Esophagus muscularis mucosa (tissue), 4 donors: ENCODE data around the gene DOCK1.

ENCODE experiments used
- CTCF ChIP-seq, 3 experiments: fragments of 200-600 bp in 2 of 3; fragments of 450-650 bp in 1 of 3; sonication (generic) in 2 of 3; IDR thresholded peaks; one replicate each; pipeline ENCODE4 v1.5.1; 2017 to 2019; ENCODE audit warnings: antibody characterized with exemption in 3 of 3, mild to moderate bottlenecking in 2 of 3, moderate library complexity in 1 of 3
- EP300 ChIP-seq: sonication (generic); formaldehyde crosslinking; IDR thresholded peaks from one replicate; pipeline ENCODE4 v1.6.1; 2017; ENCODE audit warnings: antibody characterized with exemption
- POLR2A ChIP-seq: fragments of 450-650 bp; IDR thresholded peaks from one replicate; pipeline ENCODE4 v1.6.1; 2017; ENCODE audit warnings: antibody characterized with exemption, moderate library complexity, mild to moderate bottlenecking, low read depth
- POLR2AphosphoS5 ChIP-seq, 2 donors: sonication (generic); formaldehyde crosslinking; IDR thresholded peaks; one replicate each; pipeline ENCODE4 v1.6.1; 2017; ENCODE audit warnings: antibody characterized with exemption in 2 of 2

GRCh38 chr10:126911301-126911700 lies 6.1 kb downstream of the DOCK1 start:
- TF ChIP-seq CTCF (IDR thresholded peaks at IDR 0.05), result no peak
- TF ChIP-seq EP300, result no peak
- TF ChIP-seq POLR2AphosphoS5 (IDR thresholded peaks at IDR 0.05), result no peak
- no peak for TF ChIP-seq POLR2A
